MCF 10A (cell line): ENCODE measurements around the gene CD8B. TPM values are rescaled to one million over a fixed set of nuclear protein-coding genes. Genes with fewer than 3 reads are reported as not detected.

Source experiments
- BruUV-seq: library from RNA; stranded (reverse); fragments of 400-500 nt; replicated peaks from 2 replicates; lab custom pipeline; 2021; lab: Mats Ljungman, UMichigan
- CTCF ChIA-PET: fragments of 300-600 bp; sonication (Branson Sonifier 250); formaldehyde crosslinking; extraction: SDS; loops from one replicate; lab custom pipeline; 2021; ENCODE audit warnings: antibody characterized with exemption, inconsistent platforms; lab: Yijun Ruan, JAX
- POLR2A ChIA-PET: fragments of 300-600, 350-650 bp; sonication (Branson Sonifier 250); formaldehyde crosslinking; extraction: SDS; loops from one replicate; lab custom pipeline; 2020; ENCODE audit warnings: antibody characterized with exemption, inconsistent platforms; lab: Yijun Ruan, JAX
- DNase-seq: peaks from one replicate; pipeline ENCODE4 v3.0.0-alpha.2; 2018; ENCODE audit not compliant: unreplicated experiment
- H3K27ac Mint-ChIP-seq: one replicate; pipeline ENCODE4 v1.8.0; 2022; ENCODE audit warnings: mild to moderate bottlenecking, low read depth, mixed read lengths; ENCODE audit not compliant: unreplicated experiment
- H3K27me3 Mint-ChIP-seq: one replicate; pipeline ENCODE4 v1.8.0; 2022; ENCODE audit warnings: mixed read lengths; ENCODE audit not compliant: insufficient read depth, unreplicated experiment
- H3K36me3 Mint-ChIP-seq: one replicate; pipeline ENCODE4 v1.8.0; 2022; ENCODE audit warnings: mild to moderate bottlenecking, moderate library complexity, mixed read lengths; ENCODE audit not compliant: insufficient read depth, unreplicated experiment
- H3K4me1 Mint-ChIP-seq: one replicate; pipeline ENCODE4 v1.8.0; 2022; ENCODE audit warnings: mixed read lengths; ENCODE audit not compliant: insufficient read depth, unreplicated experiment
- H3K4me3 Mint-ChIP-seq: one replicate; pipeline ENCODE4 v1.8.0; 2022; ENCODE audit warnings: mild to moderate bottlenecking, moderate library complexity, mixed read lengths; ENCODE audit not compliant: unreplicated experiment
- H3K9me3 Mint-ChIP-seq: one replicate; pipeline ENCODE4 v1.8.0; 2022; ENCODE audit warnings: mixed read lengths; ENCODE audit not compliant: unreplicated experiment
- CTCF ChIP-seq: fragments of 200-600 bp; IDR thresholded peaks from one replicate; pipeline ENCODE4 v1.8.0; 2022; ENCODE audit warnings: antibody characterized with exemption, mild to moderate bottlenecking; ENCODE audit not compliant: unreplicated experiment
- intact Hi-C: fragments of 100-400 bp; cut with micrococcal nuclease; formaldehyde crosslinking; loops from 2 replicates; pipeline ENCODE4 v1.14.1; 2022
- total RNA-seq: library from RNA; stranded (reverse); gene quantifications from 2 replicates; pipeline ENCODE4 v1.2.3, GENCODE V29; 2022

The CD8B gene
- total RNA-seq, 1 experiment from 2014 or later: not detected

DNA sequence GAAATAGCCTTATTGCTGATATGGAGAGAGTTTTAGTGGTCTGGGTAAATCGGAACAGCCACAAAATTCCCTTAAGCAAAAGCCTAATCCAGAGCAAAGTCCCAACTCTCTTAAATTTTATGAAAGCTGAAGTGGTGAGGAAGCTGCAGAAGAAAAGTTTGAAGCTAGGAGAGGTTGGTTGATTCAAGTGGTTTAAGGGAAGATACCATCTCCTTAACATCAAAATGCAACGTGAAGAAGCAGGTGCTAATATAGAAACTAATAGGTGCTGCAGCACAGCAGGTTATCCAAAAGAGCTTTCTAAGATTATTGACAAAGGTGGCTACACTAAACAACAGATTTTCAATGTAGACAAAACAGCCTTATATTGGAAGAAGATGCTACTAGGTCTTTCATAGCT lies 42.7 kb downstream of the CD8B start:
- H3K27ac Mint-ChIP-seq: no peak overlapping the region
- ChIA-PET CTCF (interaction anchor here (1.1 kb wide), 1 partner anchor 10 kb away, joined by 7 read pairs; no protein-coding TSS in a partner anchor), POLR2A (no interaction called here)
- no peaks in the 10 kb centered on the region for H3K9me3 Mint-ChIP-seq
- BruUV-seq: no TSS peak
- H3K27me3 Mint-ChIP-seq: no peaks in the 10 kb centered on the region
- H3K36me3 Mint-ChIP-seq: no peaks in the 10 kb centered on the region
- no peak for TF ChIP-seq CTCF
- DNase-seq: no peak
- no peak overlapping the region for H3K4me3 Mint-ChIP-seq
- intact Hi-C loops: no loop called here
- H3K4me1 Mint-ChIP-seq: peaks cover 5% of the 10 kb centered on the region

DNA sequence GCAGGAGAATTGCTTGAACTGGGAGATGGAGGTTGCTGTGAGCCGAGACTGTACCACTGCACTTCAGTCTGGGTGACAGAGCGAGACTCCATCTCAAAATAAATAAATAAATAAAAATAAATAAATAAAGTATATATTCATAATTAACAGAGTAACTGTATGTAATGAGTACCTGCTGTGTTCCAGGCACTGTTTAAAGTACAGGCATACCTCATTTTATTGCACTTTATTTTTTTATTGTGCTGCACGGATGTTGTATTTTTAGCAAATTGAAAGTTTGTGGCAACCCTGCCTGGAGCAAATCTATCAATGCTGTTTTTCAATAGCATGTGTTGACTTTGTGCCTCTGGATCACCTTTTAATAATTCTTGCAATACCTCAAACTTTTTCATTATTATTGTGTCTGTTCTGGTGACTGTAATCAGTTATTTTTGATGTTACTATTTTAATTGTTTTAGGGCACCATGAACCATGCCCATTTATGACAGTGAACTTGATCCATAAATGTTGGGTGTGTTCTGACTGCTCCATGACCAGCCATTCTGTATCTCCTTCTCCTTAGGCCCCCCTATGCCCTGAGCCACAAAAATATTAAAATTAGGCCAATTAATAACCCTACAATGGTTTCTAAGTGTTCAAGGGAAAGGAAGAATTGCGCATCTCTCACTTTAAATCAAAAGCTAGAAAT lies 43.4 kb downstream of the CD8B start:
- Mint-ChIP-seq H3K36me3 (no peaks in the 10 kb centered on the region), H3K27me3 (no peaks in the 10 kb centered on the region), H3K4me3 (no peak overlapping the region), H3K9me3 (no peaks in the 10 kb centered on the region), H3K4me1 (peaks cover 5% of the 10 kb centered on the region), H3K27ac (no peak overlapping the region)
- no peak for TF ChIP-seq CTCF
- intact Hi-C loops: no loop called here
- ChIA-PET CTCF (interaction anchor here (1.1 kb wide), 1 partner anchor 10 kb away, joined by 7 read pairs; no protein-coding TSS in a partner anchor), POLR2A (no interaction called here)
- BruUV-seq: no TSS peak
- no peak for DNase-seq

DNA sequence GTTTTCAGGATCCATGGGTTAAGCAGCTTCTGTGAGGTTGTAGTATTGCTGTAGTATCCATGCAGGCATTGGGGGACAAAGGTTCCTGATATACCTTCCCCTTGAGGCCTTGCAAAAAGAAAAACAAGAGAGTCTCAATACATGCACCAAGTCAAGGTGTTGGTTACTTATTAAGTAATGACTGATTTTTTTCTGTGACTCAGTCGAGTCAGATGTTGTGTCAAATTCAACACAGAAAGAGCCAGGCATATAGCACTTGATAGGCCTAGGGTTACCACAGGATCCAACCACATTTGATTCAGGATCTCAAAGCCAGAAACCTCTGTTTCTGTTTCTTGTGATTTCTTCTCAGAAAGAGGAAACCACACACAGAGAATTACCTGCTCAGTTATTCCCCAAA lies 46.1 kb downstream of the CD8B start:
- TF ChIP-seq CTCF: no peak
- H3K9me3 Mint-ChIP-seq: no peaks in the 10 kb centered on the region
- no peaks in the 10 kb centered on the region for H3K27me3 Mint-ChIP-seq
- no TSS peak for BruUV-seq
- H3K27ac Mint-ChIP-seq: no peak overlapping the region
- no peak for DNase-seq
- H3K4me1 Mint-ChIP-seq: no peaks in the 10 kb centered on the region
- H3K4me3 Mint-ChIP-seq: no peak overlapping the region
- H3K36me3 Mint-ChIP-seq: no peaks in the 10 kb centered on the region
- intact Hi-C loops: no loop called here
- ChIA-PET CTCF (no interaction called here), POLR2A (interaction anchor here (0.7 kb wide), 1 partner anchor 352 kb away, joined by 3 read pairs; no protein-coding TSS in a partner anchor)

DNA sequence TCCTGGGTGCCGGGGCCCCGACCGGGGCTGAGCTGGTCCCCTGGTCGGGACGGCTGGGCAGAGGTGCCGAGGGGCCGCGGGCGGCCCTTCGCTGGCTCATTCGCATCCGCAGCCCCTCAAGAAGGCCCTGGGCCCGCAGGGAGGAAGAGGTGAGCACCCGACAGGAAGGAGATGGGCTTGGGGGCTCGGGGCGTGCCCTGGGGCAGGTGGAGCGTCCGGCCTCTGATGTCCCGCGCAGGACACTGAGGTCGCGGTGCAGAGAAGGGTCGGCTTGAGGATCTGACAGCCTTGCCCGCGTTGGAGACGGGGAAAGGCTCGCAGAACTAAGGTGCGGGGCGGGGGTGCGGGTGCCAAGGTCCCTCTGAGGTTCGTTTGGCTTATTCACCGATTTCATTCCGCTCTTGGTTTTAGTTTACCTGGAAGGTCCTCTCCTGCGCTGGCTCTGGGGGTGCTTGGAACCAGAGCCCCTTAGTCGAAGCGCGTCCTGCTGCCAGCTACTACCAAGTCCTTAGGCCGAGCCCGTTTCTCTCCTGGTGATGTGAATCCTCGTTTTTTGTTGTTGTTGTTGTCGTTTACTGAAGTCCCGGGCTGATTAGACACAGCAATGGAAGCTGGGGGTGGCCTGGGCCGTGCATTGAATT lies 52.1 kb downstream of the CD8B start:
- CTCF ChIA-PET: interaction anchor here (0.6 to 0.7 kb wide), 2 partner anchors 37 to 161 kb away, joined by 3 read pairs; no protein-coding TSS in a partner anchor
- POLR2A ChIA-PET: no interaction called here
- no TSS peak for BruUV-seq
- Mint-ChIP-seq H3K27ac (no peak overlapping the region), H3K36me3 (no peaks in the 10 kb centered on the region), H3K9me3 (no peaks in the 10 kb centered on the region), H3K27me3 (no peaks in the 10 kb centered on the region), H3K4me3 (no peak overlapping the region), H3K4me1 (peaks cover 6% of the 10 kb centered on the region)
- no peak for TF ChIP-seq CTCF
- no peak for DNase-seq
- intact Hi-C loops: no loop called here
